ENCODE data around the gene KRT7.
"Not testable (repeated sequence)": the region's sequence is repeated elsewhere in the genome, so short reads cannot be mapped to it uniquely, and the experiment has no call there.

DNA sequence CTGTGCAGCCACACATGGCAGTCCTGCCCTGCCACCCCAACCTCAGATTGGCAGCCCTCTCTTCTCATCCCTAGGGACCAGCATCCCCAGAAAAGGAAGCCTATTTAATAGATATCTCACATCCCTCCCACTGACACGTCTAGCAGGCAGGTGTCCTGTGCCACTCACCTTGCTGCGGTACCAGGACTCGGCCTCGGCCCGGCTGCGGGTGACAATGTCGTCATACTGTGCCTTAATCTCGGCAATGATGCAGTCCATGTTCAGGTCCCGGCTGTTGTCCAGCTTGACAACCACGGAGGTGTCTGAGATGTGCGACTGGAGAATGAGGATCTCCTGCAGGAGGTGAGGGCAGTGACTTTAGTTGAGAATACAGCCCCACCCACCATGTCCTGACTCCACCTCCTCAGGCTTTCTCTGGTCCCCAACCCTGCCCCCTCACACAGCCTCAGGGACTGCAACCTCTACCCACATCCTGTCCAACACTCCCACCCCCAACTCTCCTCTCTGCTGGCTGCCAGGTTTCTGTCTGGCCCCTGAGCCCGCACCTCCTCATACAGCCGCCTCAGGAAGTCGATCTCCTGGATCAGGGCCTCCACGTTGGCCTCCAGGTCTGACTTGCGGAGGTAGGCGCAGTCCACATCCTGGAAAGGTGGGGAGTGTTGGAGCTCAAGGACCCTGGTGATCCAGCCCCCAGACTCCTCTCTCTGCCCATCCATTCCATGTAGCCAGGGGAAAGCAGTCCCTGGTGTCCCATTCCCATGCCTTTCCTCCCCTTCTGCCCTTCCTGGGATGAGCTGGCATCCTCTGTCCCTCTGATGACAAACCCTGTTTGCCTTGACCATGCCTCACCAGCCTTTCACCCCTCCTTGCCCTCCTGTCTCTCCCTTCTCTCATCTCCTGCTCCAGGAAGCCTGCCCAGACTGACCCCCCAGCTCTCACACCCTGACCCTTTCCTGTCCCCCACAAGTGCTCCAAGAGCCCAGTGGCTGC, 55.1 kb downstream of the KRT7 start:
- TF ChIP-seq, protein P1, sequence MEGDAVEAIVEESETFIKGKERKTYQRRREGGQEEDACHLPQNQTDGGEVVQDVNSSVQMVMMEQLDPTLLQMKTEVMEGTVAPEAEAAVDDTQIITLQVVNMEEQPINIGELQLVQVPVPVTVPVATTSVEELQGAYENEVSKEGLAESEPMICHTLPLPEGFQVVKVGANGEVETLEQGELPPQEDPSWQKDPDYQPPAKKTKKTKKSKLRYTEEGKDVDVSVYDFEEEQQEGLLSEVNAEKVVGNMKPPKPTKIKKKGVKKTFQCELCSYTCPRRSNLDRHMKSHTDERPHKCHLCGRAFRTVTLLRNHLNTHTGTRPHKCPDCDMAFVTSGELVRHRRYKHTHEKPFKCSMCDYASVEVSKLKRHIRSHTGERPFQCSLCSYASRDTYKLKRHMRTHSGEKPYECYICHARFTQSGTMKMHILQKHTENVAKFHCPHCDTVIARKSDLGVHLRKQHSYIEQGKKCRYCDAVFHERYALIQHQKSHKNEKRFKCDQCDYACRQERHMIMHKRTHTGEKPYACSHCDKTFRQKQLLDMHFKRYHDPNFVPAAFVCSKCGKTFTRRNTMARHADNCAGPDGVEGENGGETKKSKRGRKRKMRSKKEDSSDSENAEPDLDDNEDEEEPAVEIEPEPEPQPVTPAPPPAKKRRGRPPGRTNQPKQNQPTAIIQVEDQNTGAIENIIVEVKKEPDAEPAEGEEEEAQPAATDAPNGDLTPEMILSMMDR (IDR thresholded peaks at IDR 0.05), result not testable (repeated sequence)
- TF ChIP-seq POLR2A, EP300 (IDR thresholded peaks at IDR 0.05): not testable (repeated sequence)

Measured in tibial nerve (tissue), 4 donors.